C4-2B (cell line): ENCODE measurements around the gene SFTPA1.

Source experiments
- ZFX ChIP-seq: fragments of 450-650 bp; IDR thresholded peaks from 2 replicates; pipeline ENCODE4 v1.6.1; 2017
- TF ChIP-seq, protein P1 (sequence below): fragments of 450-650 bp; conservative IDR thresholded peaks from 2 replicates; pipeline ENCODE4 v1.5.1; 2017; ENCODE audit warnings: mild to moderate bottlenecking

DNA sequence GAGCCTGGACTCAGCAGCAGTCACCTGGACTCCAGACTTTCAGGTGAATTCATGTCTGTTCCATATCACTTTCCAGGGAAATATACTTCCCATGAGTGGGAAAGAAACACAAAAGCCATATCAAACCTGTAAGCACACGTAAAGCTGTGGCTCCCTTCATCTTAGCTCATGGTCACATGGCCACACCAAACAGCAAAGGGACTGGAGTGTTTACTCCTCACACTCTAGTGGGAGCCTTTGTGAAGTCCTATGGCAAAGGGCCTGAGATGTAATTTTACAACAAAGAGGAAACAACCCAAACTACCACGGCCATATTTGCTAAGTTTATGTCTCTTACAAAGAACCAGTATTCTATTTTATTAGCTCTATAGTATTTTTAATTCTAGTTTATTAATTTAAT is 16.3 kb downstream of the SFTPA1 start:
- TF ChIP-seq, protein P1, sequence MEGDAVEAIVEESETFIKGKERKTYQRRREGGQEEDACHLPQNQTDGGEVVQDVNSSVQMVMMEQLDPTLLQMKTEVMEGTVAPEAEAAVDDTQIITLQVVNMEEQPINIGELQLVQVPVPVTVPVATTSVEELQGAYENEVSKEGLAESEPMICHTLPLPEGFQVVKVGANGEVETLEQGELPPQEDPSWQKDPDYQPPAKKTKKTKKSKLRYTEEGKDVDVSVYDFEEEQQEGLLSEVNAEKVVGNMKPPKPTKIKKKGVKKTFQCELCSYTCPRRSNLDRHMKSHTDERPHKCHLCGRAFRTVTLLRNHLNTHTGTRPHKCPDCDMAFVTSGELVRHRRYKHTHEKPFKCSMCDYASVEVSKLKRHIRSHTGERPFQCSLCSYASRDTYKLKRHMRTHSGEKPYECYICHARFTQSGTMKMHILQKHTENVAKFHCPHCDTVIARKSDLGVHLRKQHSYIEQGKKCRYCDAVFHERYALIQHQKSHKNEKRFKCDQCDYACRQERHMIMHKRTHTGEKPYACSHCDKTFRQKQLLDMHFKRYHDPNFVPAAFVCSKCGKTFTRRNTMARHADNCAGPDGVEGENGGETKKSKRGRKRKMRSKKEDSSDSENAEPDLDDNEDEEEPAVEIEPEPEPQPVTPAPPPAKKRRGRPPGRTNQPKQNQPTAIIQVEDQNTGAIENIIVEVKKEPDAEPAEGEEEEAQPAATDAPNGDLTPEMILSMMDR: no peak
- TF ChIP-seq ZFX: no peak
